ENCODE results near the gene EGF.

- TF ChIP-seq CTCF (IDR thresholded peaks at IDR 0.05; ENCODE audit: low read length) = peak; percentile 91
- TF ChIP-seq EZH2 (IDR thresholded peaks at IDR 0.05; ENCODE audit: borderline replicate concordance, low read length) = no peak
These were observed 137.6 kb downstream of the EGF start for GRCh38 chr4:110049951-110050925.

Measured in OCI-LY1 (cell line).